Suppressor macrophage treated with lipopolysaccharide for 4 hours (primary cell): ENCODE results near the gene GPC5.

Experiments used
- DNase-seq: peaks from one replicate; pipeline ENCODE4 v3.0.0-alpha.2; 2020

GPC5 gene

DNA sequence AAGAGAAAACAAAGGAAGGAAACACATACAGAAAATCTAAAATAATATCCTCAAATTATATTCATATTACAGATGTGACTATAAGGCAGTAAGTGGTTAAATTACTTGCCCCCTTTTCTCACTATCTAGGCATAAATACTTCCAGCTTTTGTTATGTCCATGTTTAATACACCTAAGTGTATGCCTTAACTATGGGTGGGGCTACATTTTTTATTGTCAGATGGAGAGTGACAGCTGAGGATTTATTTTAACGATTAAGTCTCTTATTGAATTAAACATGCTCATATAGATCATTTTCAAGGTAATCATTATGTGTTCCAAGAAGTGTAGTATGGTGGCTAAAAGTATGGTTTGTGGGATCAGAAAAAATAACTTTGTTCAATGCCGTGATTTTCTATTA, 909.3 kb downstream of the GPC5 start:
- DNase-seq = no peak

DNA sequence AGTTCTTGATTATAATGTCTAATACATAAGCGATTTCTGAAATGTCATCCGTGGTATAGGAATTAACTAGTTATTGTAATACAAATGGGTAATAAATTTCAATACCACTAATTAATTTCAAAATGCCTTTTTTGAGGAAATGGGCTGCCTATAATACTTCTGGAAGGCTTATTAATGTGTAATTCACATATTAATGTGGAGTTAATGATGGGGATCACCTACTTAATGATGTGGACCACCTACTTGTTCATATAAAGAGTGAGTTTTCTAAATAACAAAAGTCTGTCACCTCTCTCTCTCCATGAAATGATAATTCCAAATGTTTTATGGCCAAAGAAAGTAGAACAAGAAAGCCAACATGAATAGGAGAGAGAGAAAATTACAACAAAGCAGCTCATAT, 914.4 kb downstream of the GPC5 start:
- DNase-seq = no peak

- no peak for DNase-seq
Measured at GRCh38 chr13:92313382-92313781, 915.0 kb downstream of the GPC5 start.

GRCh38 chr13:92315265-92315664, 916.8 kb downstream of the GPC5 start:
- no peak for DNase-seq

DNA sequence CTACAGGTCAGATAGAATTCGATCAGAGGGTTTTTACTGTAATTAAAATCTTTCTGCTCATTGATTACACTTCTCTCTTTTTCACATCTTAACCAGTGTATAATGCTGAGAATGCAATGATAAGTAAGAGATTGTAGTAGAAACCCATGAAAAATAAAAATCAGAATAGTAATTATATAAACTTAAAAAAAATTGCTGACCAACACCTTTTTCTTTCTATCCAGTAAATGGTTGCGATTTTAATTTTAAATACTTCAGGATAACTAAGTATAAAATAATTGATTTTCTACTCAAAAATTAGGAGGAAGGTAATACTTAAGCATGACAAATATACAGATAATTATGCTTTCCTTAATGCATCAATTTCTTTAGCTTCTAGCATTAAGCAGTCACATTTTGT, 917.6 kb downstream of the GPC5 start:
- DNase-seq = no peak

GRCh38 chr13:92317066-92317465, 918.6 kb downstream of the GPC5 start:
- DNase-seq = no peak

DNA sequence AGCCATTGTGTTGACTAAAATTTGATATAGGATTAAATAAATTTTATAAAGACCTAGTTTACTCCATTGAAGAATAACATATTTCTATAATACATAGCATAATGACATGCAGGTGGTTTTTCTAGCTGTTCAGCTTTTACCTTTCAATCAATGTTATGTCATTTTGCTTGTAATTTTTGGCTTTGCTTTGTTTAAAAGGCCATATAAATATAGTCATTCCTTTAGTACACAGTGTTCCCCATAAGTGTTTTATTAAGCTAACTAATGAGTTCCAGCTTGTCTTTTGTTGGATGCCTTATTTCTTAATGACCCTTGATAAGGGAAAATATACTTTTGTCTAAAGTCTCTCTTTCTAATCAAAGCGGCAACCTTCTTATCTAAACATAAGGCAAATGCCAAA, 921.9 kb downstream of the GPC5 start:
- no peak for DNase-seq

DNA sequence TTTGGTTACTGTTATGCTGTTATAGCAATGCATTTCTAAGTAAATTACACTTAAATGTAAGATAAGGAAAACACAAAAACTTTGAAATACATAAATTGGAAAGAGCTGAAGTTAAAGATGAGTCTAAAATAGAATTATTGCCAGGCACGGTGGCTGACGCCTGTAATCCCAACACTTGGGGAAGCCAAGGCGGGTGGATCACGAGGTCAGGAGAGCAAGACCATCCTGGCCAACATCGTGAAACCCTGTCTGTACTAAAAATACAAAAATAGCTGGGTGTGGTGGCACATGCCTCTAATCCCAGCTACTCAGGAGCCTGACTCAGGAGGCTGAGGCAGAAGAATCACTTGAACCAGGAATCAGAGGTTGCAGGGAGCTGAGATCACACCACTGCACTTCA, 922.8 kb downstream of the GPC5 start:
- DNase-seq = no peak

GRCh38 chr13:92345627-92346026, 947.2 kb downstream of the GPC5 start:
- no peak for DNase-seq

DNA sequence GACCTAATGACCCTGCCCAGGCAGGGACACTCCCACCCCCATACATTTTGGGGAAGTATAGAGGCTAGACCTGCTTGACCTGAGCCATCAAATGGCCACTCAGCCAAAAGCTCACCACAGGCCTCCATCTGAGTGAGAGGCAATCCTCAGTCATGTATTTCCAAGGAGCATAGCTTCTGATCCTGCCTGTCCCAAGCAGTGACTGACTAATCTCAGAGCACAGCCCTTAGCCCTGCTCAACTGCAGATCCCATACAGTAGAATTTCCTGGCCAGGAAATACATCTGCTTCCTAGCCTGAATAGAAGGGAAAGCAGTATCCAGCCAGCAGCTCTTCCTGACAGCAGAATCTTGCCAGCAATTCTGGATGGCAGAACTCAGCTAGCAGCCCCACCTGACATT, 947.6 kb downstream of the GPC5 start:
- no peak for DNase-seq

DNA sequence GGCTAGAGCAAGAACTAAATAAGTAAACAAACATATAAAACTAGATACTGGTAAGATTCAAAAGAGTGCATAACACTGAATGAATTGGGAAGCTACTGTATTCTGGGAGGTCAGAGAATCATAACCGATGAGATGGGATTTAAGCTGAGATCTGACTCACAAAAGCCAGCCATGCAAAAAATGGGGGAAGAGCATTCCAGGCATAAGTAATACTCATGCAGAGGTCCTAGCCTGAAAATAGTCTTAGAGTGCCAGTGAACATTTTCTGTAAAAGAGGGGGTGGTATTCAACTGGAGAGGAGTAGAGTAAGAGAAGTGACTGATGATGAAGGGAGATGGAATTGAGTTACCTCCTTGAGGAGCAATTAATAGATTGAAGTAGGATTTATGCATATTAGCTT, 956.2 kb downstream of the GPC5 start:
- no peak for DNase-seq

DNA sequence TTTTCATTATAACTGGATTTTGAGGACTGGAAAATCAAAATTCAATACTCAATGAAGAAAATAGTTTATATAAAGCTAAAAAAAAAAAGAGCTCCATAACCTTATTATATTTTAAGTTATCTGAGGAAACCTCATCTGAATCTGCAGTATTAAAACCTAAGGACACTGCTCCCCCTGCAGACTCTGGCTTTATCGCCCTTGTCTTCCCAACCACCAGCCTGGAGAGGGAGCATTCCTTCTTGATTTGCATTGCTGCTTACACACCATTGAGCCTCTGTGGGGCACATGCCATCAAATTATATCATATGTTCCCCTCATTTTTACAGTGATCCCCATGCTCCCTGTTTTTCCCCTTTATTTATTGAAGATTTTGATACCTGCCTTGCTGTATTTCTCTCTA, 956.8 kb downstream of the GPC5 start:
- DNase-seq = no peak

DNA sequence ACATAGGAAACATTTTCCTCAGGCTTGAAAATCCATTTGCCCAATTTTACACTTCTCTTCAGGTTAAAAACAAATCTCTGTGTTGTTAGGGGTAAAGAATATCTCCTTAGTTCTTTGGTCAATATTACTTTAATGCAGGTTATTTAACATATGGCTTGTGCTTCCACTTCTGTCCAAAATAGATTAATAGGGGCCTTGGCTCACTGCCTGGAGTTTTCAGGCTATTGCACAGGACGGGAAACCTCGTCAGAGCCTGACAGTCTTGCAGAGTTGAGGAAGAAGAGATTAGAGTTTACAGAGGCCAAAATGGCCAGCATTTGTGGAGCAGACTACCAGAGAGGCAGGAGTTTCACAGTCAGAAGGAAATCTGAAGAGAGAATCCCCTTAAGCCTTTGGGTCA, 964.3 kb downstream of the GPC5 start:
- DNase-seq = no peak

DNA sequence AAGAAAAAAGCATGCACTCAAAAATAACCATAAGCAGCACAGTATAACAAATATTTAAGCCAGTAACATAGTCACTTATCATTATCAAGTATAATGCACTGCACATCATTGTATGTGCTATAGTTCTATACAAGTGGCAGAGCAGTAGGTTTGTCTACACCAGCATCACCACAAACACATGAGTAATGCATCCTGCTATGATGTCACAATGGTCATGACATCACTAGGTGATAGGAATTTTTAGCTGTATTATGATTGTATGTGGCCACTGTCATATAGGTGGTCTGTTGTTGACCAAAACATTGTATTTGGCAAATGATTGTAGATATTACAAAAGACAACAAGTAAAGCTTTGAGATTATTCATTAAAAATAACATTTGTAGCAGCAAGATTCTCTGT, 967.5 kb downstream of the GPC5 start:
- DNase-seq = no peak

GRCh38 chr13:92377396-92377795, 979.0 kb downstream of the GPC5 start:
- no peak for DNase-seq

GRCh38 chr13:92379371-92379770, 981.0 kb downstream of the GPC5 start:
- DNase-seq = no peak

DNA sequence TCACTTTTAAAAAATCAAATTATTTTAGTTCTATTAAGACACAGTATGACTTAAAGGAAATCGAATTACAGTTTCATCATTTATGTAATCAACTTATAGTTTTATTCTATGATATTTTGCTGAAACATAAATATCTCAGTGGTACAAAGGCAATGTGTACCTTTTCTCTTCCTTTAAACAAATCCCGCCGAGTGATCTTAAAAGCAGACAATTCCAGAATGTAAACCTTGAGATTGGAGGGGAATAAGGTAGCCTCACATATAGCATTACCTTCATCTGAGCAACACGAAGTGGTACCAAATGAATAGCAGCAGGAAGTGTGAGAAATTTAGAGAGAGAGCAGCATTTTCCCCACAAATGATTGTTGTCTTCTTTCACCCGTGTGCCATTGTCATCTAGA, 986.0 kb downstream of the GPC5 start:
- DNase-seq = no peak

DNA sequence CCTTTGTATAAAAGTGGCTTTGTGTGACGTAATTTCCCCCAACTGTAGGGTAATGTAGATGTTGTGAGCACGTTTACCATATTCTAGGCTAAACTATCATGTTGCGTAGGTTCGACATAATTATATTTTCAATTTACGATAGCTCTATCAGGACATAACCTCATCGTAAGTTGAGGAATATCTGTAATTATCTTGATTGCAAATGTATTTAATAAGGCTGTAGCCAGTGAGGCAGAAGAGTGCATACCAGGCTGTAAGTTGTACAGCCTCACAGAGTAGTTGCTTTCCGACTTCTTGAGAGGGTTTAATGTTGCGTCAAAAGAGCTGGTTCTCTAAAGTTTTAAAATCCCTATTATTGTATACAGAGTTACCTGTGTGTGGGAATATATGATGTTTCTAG, 988.8 kb downstream of the GPC5 start:
- DNase-seq = no peak

GRCh38 chr13:92390217-92390616, 991.8 kb downstream of the GPC5 start:
- no peak for DNase-seq

GRCh38 chr13:92403606-92404005, 1005.2 kb downstream of the GPC5 start:
- no peak for DNase-seq

DNA sequence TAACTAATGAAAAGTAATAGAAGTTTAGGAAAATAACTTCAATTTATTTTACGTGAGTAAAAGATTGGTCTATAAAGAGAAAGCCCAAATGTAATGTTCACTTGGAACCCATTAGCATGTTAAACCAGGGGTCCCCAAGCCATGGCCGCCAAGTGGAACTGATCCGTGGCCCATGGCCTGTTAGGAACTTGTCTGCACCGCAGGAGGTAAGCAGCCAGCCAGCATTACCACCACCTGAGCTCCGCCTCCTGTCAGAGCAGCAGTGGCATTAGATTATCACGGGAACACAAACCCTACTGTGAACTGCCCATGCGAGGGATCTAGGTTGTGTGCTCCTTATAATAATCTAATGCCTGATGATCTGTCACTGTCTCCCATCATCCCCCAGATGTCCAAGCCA, 1009.4 kb downstream of the GPC5 start:
- no peak for DNase-seq

GRCh38 chr13:92412481-92412880, 1014.1 kb downstream of the GPC5 start:
- no peak for DNase-seq

GRCh38 chr13:92412996-92413395, 1014.6 kb downstream of the GPC5 start:
- DNase-seq = no peak

DNA sequence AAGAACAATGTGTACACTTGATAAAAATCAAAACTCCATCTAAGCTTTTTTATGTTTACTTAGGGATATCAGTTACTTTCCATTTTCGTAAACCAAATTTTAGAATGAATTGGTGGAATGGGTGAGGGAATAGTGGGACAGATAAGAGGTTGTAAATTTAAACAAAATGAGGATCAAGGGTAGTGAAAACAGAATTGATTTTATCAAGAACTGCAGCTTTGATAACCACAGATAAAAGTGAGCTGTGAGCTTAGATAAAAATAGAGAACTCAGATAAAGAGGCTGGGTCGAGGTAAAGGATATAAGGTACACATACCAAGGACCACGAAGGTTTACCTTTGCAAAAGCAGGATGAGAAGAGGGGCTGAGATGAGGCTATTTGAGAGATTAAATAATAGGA, 1015.0 kb downstream of the GPC5 start:
- no peak for DNase-seq

DNA sequence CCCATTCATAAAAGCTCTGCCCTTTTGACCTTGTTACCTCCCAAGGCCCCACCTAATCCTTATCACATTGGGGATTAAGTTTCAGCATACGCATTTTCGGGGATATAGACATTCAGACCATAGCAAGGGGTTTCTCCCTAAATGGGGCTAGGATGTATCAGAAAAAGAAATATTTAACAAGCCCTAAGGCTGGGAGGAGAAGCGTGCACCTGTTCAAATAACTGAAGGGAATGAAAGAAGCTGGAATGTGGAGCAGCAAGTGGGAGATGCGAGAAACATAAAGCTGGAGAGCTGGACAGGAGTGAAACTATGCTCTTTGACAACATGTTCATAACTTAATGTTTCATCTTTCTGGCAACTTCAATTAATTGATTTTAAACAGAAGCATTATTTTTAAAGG, 1016.4 kb downstream of the GPC5 start:
- DNase-seq = no peak

GRCh38 chr13:92415781-92416180, 1017.4 kb downstream of the GPC5 start:
- no peak for DNase-seq
